Uterus (tissue), 4 donors: Measurements from ENCODE around the gene CHST1. TPM values are rescaled to one million over a fixed set of nuclear protein-coding genes. Genes with fewer than 3 reads are reported as not detected.

Experiments
- DNase-seq, 2 donors: peaks; one replicate each; pipeline ENCODE4 v3.0.0-alpha.2; 2019 to 2020
- H3K27ac ChIP-seq, 2 donors: fragments of 200-600 bp; sonication (generic); 1 replicate in 1 of 2; 2 replicates in 1 of 2; pipeline ENCODE4 v1.5.1; 2016 to 2018
- H3K27me3 ChIP-seq, 2 donors: fragments of 200-600 bp; sonication (generic); one replicate each; pipeline ENCODE4 v1.5.1; 2018 to 2019; ENCODE audit warnings: control low read depth in 1 of 2
- H3K36me3 ChIP-seq, 2 donors: fragments of 200-600 bp; sonication (generic); one replicate each; pipeline ENCODE4 v1.5.1; 2019; ENCODE audit warnings: control low read depth in 1 of 2
- H3K4me1 ChIP-seq, 2 donors: fragments of 200-600 bp; sonication (generic); one replicate each; pipeline ENCODE4 v1.5.1; 2018 to 2019; ENCODE audit warnings: control low read depth in 1 of 2
- H3K4me3 ChIP-seq, 2 donors: fragments of 200-600 bp; sonication (generic); 1 replicate in 1 of 2; 2 replicates in 1 of 2; pipeline ENCODE4 v1.5.1; 2018 to 2019; ENCODE audit warnings: mild to moderate bottlenecking in 1 of 2
- H3K9me3 ChIP-seq, 2 donors: fragments of 200-600 bp; sonication (generic); one replicate each; pipeline ENCODE4 v1.5.1; 2019; ENCODE audit warnings: control low read depth in 1 of 2
- CTCF ChIP-seq, 4 experiments: fragments of 200-600 bp in 2 of 4; fragments of 450-650 bp in 2 of 4; sonication (generic) in 2 of 4; IDR thresholded peaks; one replicate each; pipeline ENCODE4 v1.5.1; 2016 to 2019; ENCODE audit warnings: antibody characterized with exemption in 4 of 4, mild to moderate bottlenecking in 2 of 4, moderate library complexity in 1 of 4
- POLR2A ChIP-seq, 2 donors: fragments of 450-650 bp; IDR thresholded peaks; one replicate each; pipeline ENCODE4 v1.6.1; 2016; ENCODE audit warnings: antibody characterized with exemption in 2 of 2, mild to moderate bottlenecking in 1 of 2, moderate library complexity in 1 of 2
- intact Hi-C: fragments of 100-400 bp; cut with DNase I; formaldehyde crosslinking; loops from one replicate; pipeline ENCODE4 v1.15.1; 2023; ENCODE audit warnings: low total_unique reads
- total RNA-seq, 4 donors: library from RNA; depleted of rRNA in 3 of 4; stranded (reverse); fragments of >200 nt in 3 of 4; gene quantifications; one replicate each; pipeline versions ENCODE4 v1.1.0 to v1.2.4, GENCODE V29; 2014 to 2023
- donor health status: DM: yes; HTN: yes; CAD: no.

CHST1 gene
- total RNA-seq, 4 donors from 2014 or later, result 2.4 to 7.9 (median 5.9) TPM

GRCh38 chr11:45670386-45671135 lies 5.1 kb upstream of the CHST1 start:
- Histone ChIP-seq H3K9me3 (no peaks in the 10 kb centered on the region), H3K4me1 (no peaks in the 10 kb centered on the region), H3K36me3 (no peaks in the 10 kb centered on the region), H3K27me3 (no peaks in the 10 kb centered on the region), H3K4me3 (no peak overlapping the region), H3K27ac (no peak overlapping the region)
- no peak for TF ChIP-seq POLR2A (IDR thresholded peaks at IDR 0.05)
- TF ChIP-seq CTCF (IDR thresholded peaks at IDR 0.05), result no peak
- DNase-seq, result no peak
- intact Hi-C loops, result no loop called here

GRCh38 chr11:45669956-45670355 lies 4.5 kb upstream of the CHST1 start:
- H3K4me3 ChIP-seq, result no peak overlapping the region
- H3K36me3 ChIP-seq, result no peaks in the 10 kb centered on the region
- intact Hi-C loops, result no loop called here
- no peak for TF ChIP-seq POLR2A (IDR thresholded peaks at IDR 0.05)
- no peak for TF ChIP-seq CTCF (IDR thresholded peaks at IDR 0.05)
- no peak for DNase-seq
- H3K4me1 ChIP-seq, result peaks cover 0 to 2% of the 10 kb centered on the region in 2 donors
- no peak overlapping the region for H3K27ac ChIP-seq
- no peaks in the 10 kb centered on the region for H3K27me3 ChIP-seq
- no peaks in the 10 kb centered on the region for H3K9me3 ChIP-seq

GRCh38 chr11:45669146-45669545 lies 3.7 kb upstream of the CHST1 start:
- DNase-seq, result no peak
- Histone ChIP-seq H3K27me3 (no peaks in the 10 kb centered on the region), H3K36me3 (no peaks in the 10 kb centered on the region), H3K27ac (no peak overlapping the region), H3K4me3 (no peak overlapping the region), H3K9me3 (no peaks in the 10 kb centered on the region), H3K4me1 (peaks cover 0 to 8% of the 10 kb centered on the region in 2 donors)
- intact Hi-C loops, result no loop called here
- TF ChIP-seq CTCF (IDR thresholded peaks at IDR 0.05), result no peak
- TF ChIP-seq POLR2A (IDR thresholded peaks at IDR 0.05), result no peak

GRCh38 chr11:45667929-45668680 lies 2.7 kb upstream of the CHST1 start:
- Histone ChIP-seq H3K36me3 (no peaks in the 10 kb centered on the region), H3K9me3 (no peaks in the 10 kb centered on the region), H3K4me1 (peaks cover 0 to 8% of the 10 kb centered on the region in 2 donors), H3K4me3 (no peak overlapping the region), H3K27ac (no peak overlapping the region), H3K27me3 (no peaks in the 10 kb centered on the region)
- intact Hi-C loops, result no loop called here
- TF ChIP-seq CTCF (IDR thresholded peaks at IDR 0.05) (no peak), POLR2A (IDR thresholded peaks at IDR 0.05) (no peak)
- no peak for DNase-seq
